DMS79 (cell line): ENCODE measurements around the gene DCC.

ENCODE experiments used
- DNase-seq: peaks from one replicate; lab custom pipeline; 2025; lab: John Stamatoyannopoulos, UW

The DCC gene

GRCh38 chr18:52903857-52904256 lies 563.9 kb downstream of the DCC start:
- DNase-seq: no peak

GRCh38 chr18:52907543-52908308 lies 567.7 kb downstream of the DCC start:
- no peak for DNase-seq

GRCh38 chr18:52914148-52914547 lies 574.2 kb downstream of the DCC start:
- DNase-seq: no peak

GRCh38 chr18:52920665-52921064 lies 580.7 kb downstream of the DCC start:
- no peak for DNase-seq

- no peak for DNase-seq
These were observed 593.4 kb downstream of the DCC start for GRCh38 chr18:52933356-52933755.

GRCh38 chr18:52936931-52937330 lies 596.9 kb downstream of the DCC start:
- no peak for DNase-seq

GRCh38 chr18:52937840-52938239 lies 597.8 kb downstream of the DCC start:
- DNase-seq: no peak

GRCh38 chr18:52945552-52945951 lies 605.6 kb downstream of the DCC start:
- DNase-seq: no peak

- no peak for DNase-seq
These were observed 609.0 kb downstream of the DCC start for GRCh38 chr18:52948868-52949444.

- no peak for DNase-seq
These were observed 610.2 kb downstream of the DCC start for GRCh38 chr18:52950155-52950554.

GRCh38 chr18:52953387-52953786 lies 613.4 kb downstream of the DCC start:
- no peak for DNase-seq

- DNase-seq: no peak
These were observed 623.5 kb downstream of the DCC start for GRCh38 chr18:52963481-52963880.

- DNase-seq: no peak
These were observed 630.7 kb downstream of the DCC start for GRCh38 chr18:52970686-52971085.

- DNase-seq: no peak
These were observed 631.1 kb downstream of the DCC start for GRCh38 chr18:52971097-52971496.

GRCh38 chr18:52979892-52980291 lies 639.9 kb downstream of the DCC start:
- no peak for DNase-seq

- DNase-seq: no peak
These were observed 651.2 kb downstream of the DCC start for GRCh38 chr18:52991246-52991645.

- DNase-seq: no peak
These were observed 652.0 kb downstream of the DCC start for GRCh38 chr18:52992041-52992440.

- DNase-seq: no peak
These were observed 655.9 kb downstream of the DCC start for GRCh38 chr18:52995875-52996274.

GRCh38 chr18:52999633-53000032 lies 659.6 kb downstream of the DCC start:
- no peak for DNase-seq

GRCh38 chr18:53004798-53005197 lies 664.8 kb downstream of the DCC start:
- DNase-seq: no peak

- DNase-seq: no peak
These were observed 678.8 kb downstream of the DCC start for GRCh38 chr18:53018791-53019190.

- DNase-seq: no peak
These were observed 685.2 kb downstream of the DCC start for GRCh38 chr18:53025247-53025646.

GRCh38 chr18:53028565-53028964 lies 688.6 kb downstream of the DCC start:
- no peak for DNase-seq

GRCh38 chr18:53033128-53033527 lies 693.1 kb downstream of the DCC start:
- no peak for DNase-seq
